T-helper 2 cell treated with Interferon-gamma antibody and Interleukin-4, amounts not matched to agents 100 ng/mL and 5 ng/mL, for 36 hours (primary cell): ENCODE data around the gene UBE2H. TPM values are rescaled to one million over a fixed set of nuclear protein-coding genes. Genes with fewer than 3 reads are reported as not detected.
"Not testable (repeated sequence)": the region's sequence is repeated elsewhere in the genome, so short reads cannot be mapped to it uniquely, and the experiment has no call there.

ENCODE experiments used
- intact Hi-C: fragments of 100-400 bp; cut with micrococcal nuclease; formaldehyde crosslinking; loops from one replicate; pipeline ENCODE4 v1.15.1; 2023
- total RNA-seq: library from RNA; stranded (reverse); gene quantifications from 2 replicates; pipeline ENCODE4 v1.2.3, GENCODE V29; 2022

The UBE2H gene
- total RNA-seq, 1 donor from 2014 or later, result 30.0 TPM

GRCh38 chr7:129848436-129848835 lies 104.3 kb downstream of the UBE2H start:
- intact Hi-C loops, result no loop called here

DNA sequence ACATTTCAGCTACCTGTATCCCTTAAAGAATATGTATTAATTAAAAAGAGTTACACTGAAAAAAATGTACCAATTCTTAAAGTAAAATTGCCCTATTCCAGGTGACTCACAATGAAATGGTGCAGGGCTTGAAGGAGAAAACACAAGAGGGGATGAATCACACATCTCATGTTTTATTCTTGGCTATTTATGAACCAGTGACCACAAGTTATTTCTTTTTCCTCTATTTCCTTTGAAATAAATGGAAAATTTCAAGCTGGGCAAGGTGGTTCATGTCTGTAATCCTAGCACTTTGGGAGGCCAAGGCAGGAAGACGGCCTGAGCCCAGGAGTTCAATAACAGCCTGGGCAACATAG lies 106.8 kb downstream of the UBE2H start:
- intact Hi-C loops, result no loop called here

DNA sequence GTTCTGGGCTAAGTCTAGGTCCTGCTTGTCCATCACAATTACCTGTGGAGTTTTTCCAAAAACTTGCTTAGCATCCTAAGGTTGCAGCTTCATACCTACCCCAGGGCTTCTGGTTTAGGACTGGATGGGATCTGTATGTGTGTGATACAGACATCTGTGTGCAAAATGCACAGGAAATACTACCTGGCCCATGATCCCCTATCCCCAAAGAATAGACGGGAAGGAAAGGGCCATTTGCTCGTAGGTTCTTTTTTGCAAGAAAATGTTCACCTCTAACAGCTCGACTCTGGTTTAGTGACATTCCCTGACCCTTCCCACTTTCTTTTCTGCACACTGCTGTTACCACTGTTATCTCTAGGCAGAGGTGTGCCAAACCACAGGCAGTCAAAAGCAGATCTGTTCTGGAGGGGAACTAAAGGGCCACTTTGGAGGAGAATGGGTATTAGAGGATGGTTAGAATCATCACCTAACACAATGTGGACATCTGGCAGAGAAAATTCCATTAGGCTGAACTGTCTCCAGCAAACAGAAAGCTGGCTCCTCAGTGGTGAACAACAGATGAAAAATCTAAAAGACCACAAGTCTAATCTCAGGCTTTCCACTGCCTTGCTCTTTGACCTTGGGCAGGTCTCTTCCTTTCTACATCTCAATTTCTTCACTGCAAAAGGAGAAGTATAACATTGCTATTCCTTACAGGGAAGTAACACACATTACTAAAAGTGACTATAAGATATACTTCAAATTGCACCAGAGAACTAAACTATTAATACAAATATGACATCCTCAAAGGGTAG lies 107.4 kb downstream of the UBE2H start:
- intact Hi-C loops, result no loop called here

DNA sequence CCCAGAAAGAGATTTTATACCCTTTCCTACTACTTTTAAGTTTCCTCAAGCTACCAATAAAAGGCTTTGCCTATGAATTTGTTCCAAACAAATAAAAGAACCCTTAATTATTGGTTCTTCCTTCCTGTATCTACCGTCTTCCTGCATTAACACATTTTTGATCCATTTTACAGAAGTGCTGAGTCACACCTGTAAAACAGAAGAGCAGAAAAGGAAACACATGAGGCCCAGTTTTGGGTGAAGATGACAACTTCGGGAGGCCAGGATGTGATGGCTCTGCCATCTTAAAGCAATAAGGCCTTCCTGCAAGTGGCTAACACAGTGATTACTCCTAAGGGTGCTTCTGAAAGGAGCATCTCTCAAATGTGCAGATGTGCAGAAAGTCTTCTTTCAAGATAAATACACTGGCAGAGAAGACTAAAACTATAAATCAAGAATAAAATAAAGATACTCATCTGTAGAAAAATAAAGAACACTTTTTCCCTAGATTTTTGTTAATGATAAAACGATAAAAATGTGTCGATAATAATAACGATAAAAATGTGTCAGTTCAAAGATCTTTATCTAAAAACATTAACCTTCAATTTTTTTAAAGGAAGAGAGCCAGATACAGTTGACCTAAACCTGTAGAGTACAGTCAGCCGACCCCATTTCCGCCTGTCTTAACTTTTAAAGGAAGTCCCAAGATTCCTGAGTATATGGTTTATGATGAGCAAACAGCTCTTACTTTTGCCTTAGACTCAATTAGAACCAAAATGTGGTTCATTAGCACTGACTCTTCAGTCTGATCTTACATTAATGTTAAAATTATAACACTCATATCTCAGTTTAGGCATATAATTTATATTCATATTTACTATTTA lies 108.6 kb downstream of the UBE2H start:
- intact Hi-C loops, result loop anchor here (1.0 kb wide), 1 partner anchor 7 kb away; no protein-coding TSS in a partner anchor

DNA sequence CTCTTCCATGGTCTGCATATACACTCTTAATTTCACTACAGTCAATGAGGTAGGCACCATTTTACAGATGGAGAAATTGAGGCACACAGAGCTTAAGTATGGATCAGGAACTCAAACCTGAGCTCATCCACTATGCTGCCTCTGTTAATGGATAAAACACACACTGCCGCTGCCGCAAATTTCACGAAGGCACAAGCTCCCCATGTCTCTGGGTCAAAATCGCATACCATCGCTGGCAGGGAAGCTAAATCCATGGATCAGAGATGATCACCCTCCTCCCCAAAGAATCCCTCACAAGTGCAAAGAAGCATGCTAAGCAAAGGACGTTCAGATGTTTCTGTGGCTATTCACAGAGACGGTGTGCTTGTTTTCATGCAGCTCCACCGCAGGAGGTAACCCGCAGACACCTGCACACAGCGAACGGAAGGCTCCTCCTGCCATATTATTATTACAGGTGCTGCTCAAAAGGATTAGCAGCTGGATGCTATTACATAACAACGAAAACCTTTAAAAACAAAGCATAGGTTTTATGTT lies 109.3 kb downstream of the UBE2H start:
- intact Hi-C loops, result loop anchor here (1.0 kb wide), 1 partner anchor 8 kb away; no protein-coding TSS in a partner anchor

- intact Hi-C loops, result no loop called here
These were observed 111.3 kb downstream of the UBE2H start for GRCh38 chr7:129841465-129841864.

DNA sequence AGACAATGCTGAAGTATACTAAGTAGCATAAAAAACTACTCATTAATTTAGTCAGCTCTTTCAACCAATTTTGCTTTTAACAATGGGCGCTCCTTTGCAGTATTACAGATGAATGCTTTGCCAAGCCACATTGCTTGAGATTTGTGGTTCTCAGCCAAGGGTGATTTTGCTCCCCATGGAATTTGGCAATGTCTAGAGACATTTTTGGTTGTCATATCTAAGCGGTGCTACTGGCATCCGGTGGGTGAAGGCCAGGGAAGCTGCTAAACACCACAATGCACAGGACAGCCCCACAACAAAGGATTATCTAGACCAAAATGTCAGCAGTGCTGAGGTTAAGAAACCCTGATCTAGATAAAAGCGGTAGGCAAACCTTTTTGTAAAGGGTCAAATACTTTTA lies 112.0 kb downstream of the UBE2H start:
- intact Hi-C loops, result no loop called here

DNA sequence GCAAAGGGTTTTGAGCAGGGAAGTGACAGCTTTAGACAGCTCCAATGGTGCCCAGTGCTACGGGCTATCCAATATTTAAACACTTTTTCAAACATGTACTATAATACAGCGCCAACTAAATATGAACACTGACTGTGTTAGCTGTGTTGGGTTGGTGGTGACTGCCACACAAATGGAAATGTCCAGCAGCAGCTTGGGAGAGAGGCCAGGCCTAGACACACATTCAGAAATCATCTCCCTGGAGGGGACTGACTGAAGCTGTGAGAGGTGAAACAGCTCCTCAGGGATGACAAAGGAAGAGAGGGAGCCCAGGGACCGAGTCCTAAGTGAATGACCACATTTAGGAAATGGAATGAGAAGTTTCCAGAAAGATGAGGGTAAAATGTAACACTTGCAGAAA lies 115.8 kb downstream of the UBE2H start:
- intact Hi-C loops, result no loop called here

- intact Hi-C loops, result no loop called here
These were observed 117.2 kb downstream of the UBE2H start for GRCh38 chr7:129835569-129835968.

DNA sequence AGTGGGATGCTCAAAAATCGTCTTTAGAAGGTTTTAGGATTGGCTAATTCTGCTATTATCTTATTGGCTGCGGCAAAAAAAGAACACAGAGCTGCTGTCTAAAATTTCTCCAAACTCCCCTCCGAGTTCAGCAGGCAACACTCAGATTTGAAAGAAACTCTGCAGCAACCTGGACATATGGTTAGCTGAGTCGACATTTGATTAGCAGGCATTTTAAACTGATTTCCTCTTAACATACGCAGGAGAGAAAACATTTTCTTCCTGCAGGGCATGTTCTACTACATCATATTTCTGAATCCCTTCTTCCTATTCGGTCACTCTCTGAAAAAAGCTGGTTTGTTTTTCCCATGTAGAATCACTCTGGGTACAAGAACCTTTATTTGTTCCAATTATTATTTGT lies 119.4 kb downstream of the UBE2H start:
- intact Hi-C loops, result not testable (repeated sequence)

DNA sequence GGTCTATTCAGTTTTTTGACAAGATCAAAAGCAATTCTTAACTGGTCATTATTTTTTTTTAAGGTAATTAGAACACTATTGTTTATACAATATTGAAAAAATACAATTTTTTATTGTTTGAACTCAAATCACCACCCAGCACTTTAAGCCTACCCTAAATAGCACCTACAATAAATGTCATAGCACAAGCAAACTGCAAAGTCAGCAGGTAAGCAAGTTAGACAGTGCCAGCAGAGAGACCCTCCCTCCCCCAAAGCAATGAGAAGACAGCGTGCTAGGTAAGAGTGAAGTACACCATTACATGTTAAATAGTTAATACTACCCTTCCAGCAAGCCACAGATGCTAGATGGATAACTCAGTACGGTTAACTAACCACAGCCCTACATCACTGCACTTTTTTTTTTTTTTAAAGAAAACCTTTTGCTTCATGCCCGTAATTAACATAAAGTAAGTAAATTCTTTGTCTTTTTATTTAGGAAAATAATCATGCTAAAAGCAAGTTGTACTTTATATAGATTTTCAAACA lies 120.0 kb downstream of the UBE2H start:
- intact Hi-C loops, result no loop called here

- intact Hi-C loops, result no loop called here
These were observed 120.5 kb downstream of the UBE2H start for GRCh38 chr7:129832282-129832681.

- intact Hi-C loops, result no loop called here
These were observed 121.2 kb downstream of the UBE2H start for GRCh38 chr7:129831424-129832058.

DNA sequence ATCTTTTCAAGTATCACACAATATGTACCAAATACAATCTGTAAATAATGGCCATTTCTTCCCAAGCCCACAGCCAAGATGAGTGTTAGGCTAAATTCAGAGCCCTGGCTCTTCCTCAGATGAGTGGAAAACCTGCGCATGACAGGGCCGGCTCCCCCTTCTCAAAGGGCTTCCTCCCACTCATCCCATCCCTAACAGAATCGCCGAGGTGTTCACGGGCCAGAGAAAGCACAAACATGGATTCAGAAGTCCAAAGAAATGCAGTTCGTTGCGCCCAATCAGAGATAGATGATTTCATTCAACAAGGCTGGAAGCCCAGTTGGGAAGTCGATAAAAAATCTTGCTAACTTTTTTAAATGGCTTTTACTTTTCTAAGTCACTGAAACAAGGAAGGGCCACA lies 121.8 kb downstream of the UBE2H start:
- intact Hi-C loops, result loop anchor here (1.0 kb wide), 2 partner anchors 179 to 219 kb away; no protein-coding TSS in a partner anchor

DNA sequence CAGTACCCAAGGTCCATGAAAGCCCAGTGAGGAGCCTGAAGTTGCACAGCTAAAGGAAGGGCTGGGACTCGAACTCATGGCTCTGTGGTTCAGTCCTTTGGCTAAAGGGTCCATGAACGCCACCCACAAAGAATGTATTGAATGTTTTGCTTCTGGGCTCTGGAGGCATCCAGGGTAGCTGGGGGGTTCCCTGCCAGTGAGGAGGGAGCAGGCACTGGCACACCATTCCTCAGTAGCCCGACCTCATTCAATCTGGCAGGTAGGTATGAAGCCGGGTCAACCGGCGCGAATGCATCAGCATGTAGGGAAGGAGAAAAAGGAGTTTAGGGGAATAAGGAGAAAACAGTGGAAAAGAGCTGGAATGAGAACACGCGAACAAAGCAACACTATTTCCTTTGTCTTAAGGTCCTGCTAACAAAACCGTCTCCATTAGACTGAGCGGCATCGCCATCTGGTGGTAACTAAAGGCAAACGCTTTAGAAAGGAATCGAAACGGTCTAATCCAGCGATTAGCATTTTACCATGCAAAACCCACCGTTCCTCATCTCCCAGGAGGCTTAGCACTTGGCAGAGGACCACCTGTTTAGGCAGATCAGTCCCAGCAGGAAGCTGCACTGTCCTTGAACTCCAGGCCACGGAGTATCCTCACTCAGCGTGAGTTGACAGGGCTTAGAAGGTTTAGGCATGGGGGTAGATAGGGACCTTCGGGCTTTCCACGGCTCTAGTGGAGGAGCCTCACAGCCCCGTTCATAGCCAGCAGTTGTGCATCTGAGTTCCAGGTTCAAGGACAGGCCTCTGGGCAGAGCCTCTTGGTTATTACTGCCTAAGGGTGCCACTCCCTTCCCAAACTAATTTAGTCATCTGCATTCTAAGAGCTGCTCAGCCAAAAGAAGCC lies 122.8 kb downstream of the UBE2H start:
- intact Hi-C loops, result loop anchor here (1.0 to 5.0 kb wide), 3 partner anchors 122 to 218 kb away; partner anchors contain the start of gene UBE2H

- intact Hi-C loops, result loop anchor here (5.0 kb wide), 1 partner anchor 123 kb away; the partner anchor contains the start of gene UBE2H
These were observed 123.6 kb downstream of the UBE2H start for GRCh38 chr7:129828989-129829736.

- intact Hi-C loops, result loop anchor here (5.0 kb wide), 1 partner anchor 124 kb away; the partner anchor contains the start of gene UBE2H
These were observed 124.5 kb downstream of the UBE2H start for GRCh38 chr7:129828078-129828762.

DNA sequence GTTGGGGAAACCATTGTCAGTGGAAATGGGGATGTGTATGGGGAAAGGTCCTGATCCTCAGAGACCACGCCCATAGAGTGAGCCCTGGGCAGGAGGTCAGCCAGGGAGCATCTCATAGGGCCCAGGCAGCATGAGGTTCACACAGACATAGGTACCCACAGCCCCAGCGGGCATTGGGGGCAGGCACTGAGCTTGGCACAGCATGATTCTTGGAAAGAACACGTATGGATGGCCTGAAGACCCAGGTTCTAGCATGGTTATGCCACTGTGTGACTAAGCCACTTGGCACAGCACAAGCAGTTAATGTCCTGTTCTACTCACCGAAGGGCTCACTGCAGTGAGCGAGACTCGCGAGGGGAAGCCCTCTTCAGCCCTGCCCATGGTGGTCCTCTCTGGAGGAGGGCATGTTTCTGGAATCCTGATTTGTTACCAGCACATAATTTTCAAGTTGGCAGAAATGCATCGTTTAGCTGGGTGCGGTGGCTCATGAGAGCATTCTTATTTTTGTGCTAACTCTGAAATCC lies 125.2 kb downstream of the UBE2H start:
- intact Hi-C loops, result loop anchor here (5.0 kb wide), 1 partner anchor 125 kb away; the partner anchor contains the start of gene UBE2H
